Retinal pigment epithelial cell (primary cell): ENCODE results near the gene RAD21L1.

Experiments
- DNase-seq: peaks from one replicate; pipeline ENCODE4 v3.0.0-alpha.2; 2010; ENCODE audit warnings: low read depth
- H3K4me3 ChIP-seq: 2 replicates; pipeline ENCODE4 v1.5.1; 2011; ENCODE audit warnings: mild to moderate bottlenecking, low read length, control low read depth, moderate library complexity
- TF ChIP-seq, protein P1 (sequence below): conservative IDR thresholded peaks from 2 replicates; pipeline ENCODE4 v1.5.1; 2011; ENCODE audit warnings: low read depth, low read length, control low read depth, inconsistent platforms

Gene RAD21L1

GRCh38 chr20:1269850-1270249 lies 44.0 kb downstream of the RAD21L1 start:
- no peak overlapping the region for H3K4me3 ChIP-seq
- no peak for DNase-seq
- TF ChIP-seq, protein P1, sequence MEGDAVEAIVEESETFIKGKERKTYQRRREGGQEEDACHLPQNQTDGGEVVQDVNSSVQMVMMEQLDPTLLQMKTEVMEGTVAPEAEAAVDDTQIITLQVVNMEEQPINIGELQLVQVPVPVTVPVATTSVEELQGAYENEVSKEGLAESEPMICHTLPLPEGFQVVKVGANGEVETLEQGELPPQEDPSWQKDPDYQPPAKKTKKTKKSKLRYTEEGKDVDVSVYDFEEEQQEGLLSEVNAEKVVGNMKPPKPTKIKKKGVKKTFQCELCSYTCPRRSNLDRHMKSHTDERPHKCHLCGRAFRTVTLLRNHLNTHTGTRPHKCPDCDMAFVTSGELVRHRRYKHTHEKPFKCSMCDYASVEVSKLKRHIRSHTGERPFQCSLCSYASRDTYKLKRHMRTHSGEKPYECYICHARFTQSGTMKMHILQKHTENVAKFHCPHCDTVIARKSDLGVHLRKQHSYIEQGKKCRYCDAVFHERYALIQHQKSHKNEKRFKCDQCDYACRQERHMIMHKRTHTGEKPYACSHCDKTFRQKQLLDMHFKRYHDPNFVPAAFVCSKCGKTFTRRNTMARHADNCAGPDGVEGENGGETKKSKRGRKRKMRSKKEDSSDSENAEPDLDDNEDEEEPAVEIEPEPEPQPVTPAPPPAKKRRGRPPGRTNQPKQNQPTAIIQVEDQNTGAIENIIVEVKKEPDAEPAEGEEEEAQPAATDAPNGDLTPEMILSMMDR = no peak

DNA sequence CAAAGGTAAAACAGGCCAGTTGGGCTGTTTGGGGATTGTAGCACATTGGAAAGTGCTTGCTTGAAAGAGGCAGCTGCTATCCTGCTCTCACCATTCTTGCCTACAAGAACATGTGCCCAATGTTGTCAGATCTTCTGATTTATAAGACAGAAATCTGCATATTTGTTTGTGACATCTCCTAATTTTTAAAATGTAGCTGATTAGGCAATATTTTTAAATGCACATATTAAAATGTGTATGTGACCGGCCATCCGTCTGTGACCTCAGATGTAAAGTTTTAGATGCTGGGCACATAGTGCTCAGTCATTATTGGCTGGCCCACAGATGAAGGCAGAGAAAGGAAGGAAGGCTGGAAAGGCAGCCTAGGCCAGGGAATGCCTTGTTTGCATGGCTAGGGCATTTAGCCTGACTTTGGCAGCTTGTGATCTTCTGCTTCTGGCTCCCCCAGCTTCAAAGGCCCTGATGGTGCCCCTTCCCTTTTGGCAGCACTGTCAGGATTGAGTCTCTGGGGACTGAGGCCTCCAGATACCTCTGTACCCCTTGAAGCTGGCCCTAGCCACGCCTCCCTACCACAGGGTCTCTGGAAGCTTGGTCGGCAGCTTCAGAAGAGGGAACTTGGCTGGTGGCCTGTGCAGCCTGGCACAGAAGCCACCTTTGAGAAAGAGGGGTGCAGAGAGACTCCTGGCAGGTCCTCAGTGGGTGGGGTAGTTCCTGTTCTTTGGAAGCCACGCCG lies 46.7 kb downstream of the RAD21L1 start:
- no peak for DNase-seq
- no peak overlapping the region for H3K4me3 ChIP-seq
- TF ChIP-seq, protein P1 = no peak

DNA sequence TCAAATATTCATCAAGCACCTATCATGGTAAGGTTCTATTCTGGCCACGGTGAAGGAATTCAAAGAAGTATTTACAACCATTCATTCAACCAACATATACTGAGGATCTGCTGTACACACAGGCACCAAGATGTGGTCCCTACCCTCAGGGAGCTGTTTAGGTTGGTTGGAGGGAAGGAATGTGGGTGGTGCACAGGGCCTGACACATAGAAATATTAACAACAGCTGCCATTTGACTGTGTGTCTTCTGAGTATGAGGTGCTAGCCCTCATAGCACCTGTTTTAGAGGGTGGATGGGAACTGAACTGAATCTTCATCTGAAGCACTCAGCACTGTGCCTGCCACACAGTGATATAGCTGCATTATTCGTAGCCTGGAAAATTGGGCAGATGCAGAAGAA lies 47.5 kb downstream of the RAD21L1 start:
- TF ChIP-seq, protein P1 = no peak
- no peak for DNase-seq
- H3K4me3 ChIP-seq = no peak overlapping the region

DNA sequence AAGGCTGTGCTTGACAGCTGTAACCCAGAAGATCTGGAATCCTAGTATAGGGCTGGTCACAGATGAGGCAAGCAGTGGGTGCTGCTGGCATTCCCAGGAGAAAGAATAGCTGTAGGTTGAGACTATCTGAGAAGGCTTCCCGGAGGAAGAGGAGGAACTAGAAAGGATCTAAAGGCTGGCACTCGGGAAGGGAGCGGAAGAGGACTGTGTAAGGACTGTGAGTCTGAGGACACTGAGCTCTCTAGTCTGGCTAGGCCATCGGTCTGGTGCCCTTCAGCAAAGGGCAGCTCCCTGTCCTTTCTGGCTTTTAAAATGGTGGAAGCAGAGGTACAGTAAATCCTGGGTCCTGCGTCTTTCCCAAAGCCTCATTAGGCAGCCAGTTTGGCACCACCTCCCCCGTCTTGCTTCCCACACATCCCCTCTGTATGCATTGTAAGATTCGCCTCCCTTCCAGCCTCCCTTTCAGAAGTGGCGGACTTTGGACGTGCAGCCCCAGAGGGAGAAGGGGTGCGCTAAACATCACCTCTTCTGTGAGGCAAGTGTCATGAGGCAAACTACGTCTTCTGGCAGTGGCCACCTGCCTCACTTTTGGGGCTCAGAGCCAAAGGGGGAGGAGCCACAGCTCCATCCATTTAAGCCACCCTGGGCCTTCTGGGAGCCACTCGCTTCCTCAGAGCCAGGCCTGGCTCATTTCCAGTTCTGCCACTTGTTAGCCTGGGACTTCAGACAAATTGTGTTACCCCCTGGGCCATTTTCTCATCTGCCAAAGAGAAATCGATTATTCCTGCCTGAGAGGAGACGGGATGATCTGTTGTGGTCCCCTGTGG lies 48.9 kb downstream of the RAD21L1 start:
- DNase-seq = no peak
- TF ChIP-seq, protein P1 = no peak
- H3K4me3 ChIP-seq = no peak overlapping the region

GRCh38 chr20:1275919-1276318 lies 50.1 kb downstream of the RAD21L1 start:
- TF ChIP-seq, protein P1 = no peak
- no peak for DNase-seq
- no peak overlapping the region for H3K4me3 ChIP-seq

DNA sequence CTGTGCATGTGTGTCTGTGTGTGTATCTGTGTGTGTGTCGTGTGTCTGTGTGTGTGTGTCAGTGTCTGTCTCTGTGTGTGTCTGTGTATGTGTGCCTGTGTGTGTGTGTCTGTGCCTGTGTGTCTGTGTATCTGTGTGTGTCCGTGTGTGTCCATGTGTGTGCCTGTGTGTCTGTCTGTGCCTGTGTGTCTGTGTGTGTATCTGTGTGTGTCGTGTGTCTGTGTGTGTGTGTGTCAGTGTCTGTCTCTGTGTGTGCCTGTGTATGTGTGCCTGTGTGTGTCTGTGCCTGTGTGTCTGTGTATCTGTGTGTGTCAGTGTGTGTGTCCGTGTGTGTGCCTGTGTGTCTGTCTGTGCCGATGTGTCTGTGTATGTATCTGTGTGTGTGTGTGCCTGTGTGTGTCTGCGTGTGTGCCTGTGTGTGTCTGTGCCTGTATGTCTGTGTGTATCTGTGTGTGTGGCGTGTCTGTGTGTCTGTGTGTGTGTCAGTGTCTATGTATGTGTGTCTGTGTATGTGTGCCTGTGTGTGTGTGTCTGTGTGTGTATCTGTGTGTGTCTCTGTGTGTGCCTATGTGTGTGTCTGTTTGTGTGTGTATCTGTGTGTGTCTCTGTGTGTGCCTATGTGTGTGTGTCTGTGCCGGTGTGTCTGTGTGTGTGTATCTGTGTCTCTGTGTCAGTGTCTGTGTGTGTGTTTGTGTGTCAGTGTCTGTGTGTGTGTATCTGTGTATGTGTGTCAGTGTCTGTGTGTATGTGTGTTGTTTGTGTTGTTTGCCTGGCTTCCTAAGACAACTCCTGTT lies 51.9 kb downstream of the RAD21L1 start:
- H3K4me3 ChIP-seq = no peak overlapping the region
- DNase-seq = no peak
- TF ChIP-seq, protein P1 = no peak
